Hepatocyte (in vitro differentiated cells): ENCODE results near the gene OTULIN. TPM values are rescaled to one million over a fixed set of nuclear protein-coding genes. Genes with fewer than 3 reads are reported as not detected.

Experiments used
- DNase-seq: peaks from one replicate; pipeline ENCODE4 v3.0.0-alpha.2; 2016; ENCODE audit warnings: low spot score
- H2AFZ ChIP-seq: fragments of 200-600 bp; sonication (generic); 2 replicates; pipeline ENCODE4 v1.6.0; 2016; ENCODE audit warnings: antibody characterized with exemption, mild to moderate bottlenecking
- H3K27ac ChIP-seq: fragments of 200-600 bp; sonication (generic); 2 replicates; pipeline ENCODE4 v1.5.1; 2016; ENCODE audit warnings: mild to moderate bottlenecking
- H3K27me3 ChIP-seq: fragments of 200-600 bp; sonication (generic); 2 replicates; pipeline ENCODE4 v1.6.1; 2016
- H3K36me3 ChIP-seq: fragments of 200-600 bp; sonication (generic); replicated peaks from 2 replicates; pipeline ENCODE4 v1.5.1; 2016; ENCODE audit warnings: low read depth; ENCODE audit not compliant: insufficient read depth
- H3K4me1 ChIP-seq: fragments of 200-600 bp; sonication (generic); 2 replicates; pipeline ENCODE4 v1.5.1; 2016; ENCODE audit warnings: mild to moderate bottlenecking, moderate library complexity; ENCODE audit not compliant: insufficient read depth
- H3K4me2 ChIP-seq: fragments of 200-600 bp; sonication (generic); 2 replicates; pipeline ENCODE4 v1.6.0; 2016
- H3K4me3 ChIP-seq: fragments of 200-600 bp; sonication (generic); 2 replicates; pipeline ENCODE4 v1.5.1; 2016; ENCODE audit warnings: mild to moderate bottlenecking
- H3K79me2 ChIP-seq: fragments of 200-600 bp; sonication (generic); 2 replicates; pipeline ENCODE4 v1.6.0; 2017; ENCODE audit warnings: mild to moderate bottlenecking
- H3K9me2 ChIP-seq: fragments of 200-600 bp; sonication (generic); replicated peaks from 2 replicates; pipeline ENCODE4 v1.6.0; 2017; ENCODE audit warnings: mild to moderate bottlenecking; ENCODE audit not compliant: insufficient read depth
- H3K9me3 ChIP-seq: fragments of 200-600 bp; sonication (generic); 2 replicates; pipeline ENCODE4 v1.5.1; 2016; ENCODE audit warnings: low read depth, mild to moderate bottlenecking
- H4K20me1 ChIP-seq: fragments of 200-600 bp; sonication (generic); 2 replicates; pipeline ENCODE4 v1.6.0; 2016; ENCODE audit warnings: mild to moderate bottlenecking; ENCODE audit not compliant: insufficient read depth, poor library complexity, severe bottlenecking
- CTCF ChIP-seq: fragments of 200-600 bp; sonication (generic); IDR thresholded peaks from 2 replicates; pipeline ENCODE4 v1.5.1; 2016; ENCODE audit warnings: antibody characterized with exemption, mild to moderate bottlenecking; ENCODE audit not compliant: poor library complexity
- EZH2 ChIP-seq: fragments of 200-600 bp; sonication (generic); IDR thresholded peaks from 2 replicates; pipeline ENCODE4 v1.6.1; 2016; ENCODE audit warnings: antibody characterized with exemption, mild to moderate bottlenecking, borderline replicate concordance
- EZH2phosphoT487 ChIP-seq: fragments of 200-600 bp; sonication (generic); IDR thresholded peaks from one replicate; pipeline ENCODE4 v1.6.1; 2018; ENCODE audit warnings: antibody characterized with exemption, mild to moderate bottlenecking, low read depth, moderate library complexity; ENCODE audit not compliant: unreplicated experiment, severe bottlenecking
- WGBS: methylation state at CpG from one replicate; pipeline ENCODE4 v1.1.6; 2016; ENCODE audit warnings: low lambda C conversion rate; ENCODE audit errors: missing lambda C conversion rate; 5-methylcytosine and 5-hydroxymethylcytosine counted together
- polyA plus RNA-seq: library from polyadenylated mRNA; unstranded; fragments of >200 nt; fragmentation: Nextera tagmentation; extraction: Ambion mirVana; gene quantifications from 2 replicates; pipeline ENCODE4 v1.2.1, GENCODE V29; 2016
- total RNA-seq: library from RNA; depleted of rRNA; stranded (reverse); fragments of >200 nt; gene quantifications from 2 replicates; pipeline ENCODE4 v1.2.3, GENCODE V29; 2014

Gene OTULIN
- total and polyA plus RNA-seq, 2 experiments from 2014 or later = 21.0 to 45.2 TPM

- no peak for DNase-seq
- H3K79me2 ChIP-seq = no peaks in the 10 kb centered on the region
- H3K9me2 ChIP-seq = no peaks in the 10 kb centered on the region
- WGBS = 92% methylated on average over 3 of the region's 3 CpGs
- H3K27me3 ChIP-seq = no peaks in the 10 kb centered on the region
- no peak overlapping the region for H3K4me2 ChIP-seq
- no peak overlapping the region for H3K27ac ChIP-seq
- no peaks in the 10 kb centered on the region for H3K36me3 ChIP-seq
- no peak for TF ChIP-seq EZH2phosphoT487
- TF ChIP-seq EZH2 = no peak
- no peak for TF ChIP-seq CTCF
- H4K20me1 ChIP-seq = no peaks in the 10 kb centered on the region
- H3K9me3 ChIP-seq = no peaks in the 10 kb centered on the region
- no peak overlapping the region for H3K4me3 ChIP-seq
- H3K4me1 ChIP-seq = no peaks in the 10 kb centered on the region
- no peak overlapping the region for H2AFZ ChIP-seq
These were observed 75.0 kb downstream of the OTULIN start for GRCh38 chr5:14739538-14739937.

- H3K4me1 ChIP-seq = no peaks in the 10 kb centered on the region
- H4K20me1 ChIP-seq = no peaks in the 10 kb centered on the region
- WGBS = 80% methylated on average over 5 of the region's 5 CpGs
- H3K79me2 ChIP-seq = no peaks in the 10 kb centered on the region
- H3K4me2 ChIP-seq = no peak overlapping the region
- H3K4me3 ChIP-seq = no peak overlapping the region
- TF ChIP-seq EZH2 = no peak
- no peak for TF ChIP-seq EZH2phosphoT487
- TF ChIP-seq CTCF = no peak
- no peak overlapping the region for H3K27ac ChIP-seq
- H3K9me3 ChIP-seq = no peaks in the 10 kb centered on the region
- no peaks in the 10 kb centered on the region for H3K36me3 ChIP-seq
- no peaks in the 10 kb centered on the region for H3K27me3 ChIP-seq
- H2AFZ ChIP-seq = no peak overlapping the region
- H3K9me2 ChIP-seq = no peaks in the 10 kb centered on the region
- no peak for DNase-seq
These were observed 75.5 kb downstream of the OTULIN start for GRCh38 chr5:14739981-14740380.

- Histone ChIP-seq H3K27me3 (no peaks in the 10 kb centered on the region), H4K20me1 (no peaks in the 10 kb centered on the region), H3K4me3 (no peak overlapping the region), H3K27ac (no peak overlapping the region), H3K36me3 (no peaks in the 10 kb centered on the region), H3K4me2 (no peak overlapping the region), H3K9me3 (no peaks in the 10 kb centered on the region), H2AFZ (no peak overlapping the region), H3K4me1 (no peaks in the 10 kb centered on the region), H3K9me2 (no peaks in the 10 kb centered on the region), H3K79me2 (no peaks in the 10 kb centered on the region)
- no peak for TF ChIP-seq CTCF
- no peak for TF ChIP-seq EZH2
- no peak for TF ChIP-seq EZH2phosphoT487
- no peak for DNase-seq
- 57% methylated on average over 13 of the region's 13 CpGs for WGBS
These were observed 76.6 kb downstream of the OTULIN start for GRCh38 chr5:14741131-14741530.

- no peaks in the 10 kb centered on the region for H3K9me3 ChIP-seq
- H3K4me1 ChIP-seq = no peaks in the 10 kb centered on the region
- H3K36me3 ChIP-seq = no peaks in the 10 kb centered on the region
- H2AFZ ChIP-seq = no peak overlapping the region
- no peak overlapping the region for H3K4me2 ChIP-seq
- no peaks in the 10 kb centered on the region for H3K27me3 ChIP-seq
- no peak for TF ChIP-seq CTCF
- no peak for TF ChIP-seq EZH2phosphoT487
- no peak for TF ChIP-seq EZH2
- no peak for DNase-seq
- no peaks in the 10 kb centered on the region for H4K20me1 ChIP-seq
- no peak overlapping the region for H3K4me3 ChIP-seq
- H3K79me2 ChIP-seq = no peaks in the 10 kb centered on the region
- 82% methylated on average over 11 of the region's 11 CpGs for whole genome bisulfite sequencing
- H3K27ac ChIP-seq = no peak overlapping the region
- H3K9me2 ChIP-seq = no peaks in the 10 kb centered on the region
These were observed 77.4 kb downstream of the OTULIN start for GRCh38 chr5:14741801-14742440.
